OCI-LY7 (cell line): Measurements from ENCODE around the gene GNA12. TPM values are rescaled to one million over a fixed set of nuclear protein-coding genes. Genes with fewer than 3 reads are reported as not detected.

Experiments used
- BruUV-seq: library from RNA; stranded (reverse); fragments of 400-500 nt; replicated peaks from 2 replicates; lab custom pipeline; 2021; lab: Mats Ljungman, UMichigan
- CTCF ChIA-PET: fragments of 300-600 bp; sonication (Branson Sonifier 250); formaldehyde crosslinking; loops from one replicate; lab custom pipeline; 2022; ENCODE audit warnings: antibody characterized with exemption; ENCODE audit not compliant: unreplicated experiment; lab: Charles Lee
- POLR2A ChIA-PET: fragments of 300-600 bp; sonication (Branson Sonifier 250); formaldehyde crosslinking; loops from one replicate; lab custom pipeline; 2022; ENCODE audit warnings: antibody characterized with exemption; lab: Charles Lee
- DNase-seq: peaks from one replicate; pipeline ENCODE4 v3.0.0-alpha.2; 2015; ENCODE audit warnings: low spot score
- H2AFZ ChIP-seq: fragments of 200-600 bp; sonication (generic), shearing (Covaris generic); 2 replicates; pipeline ENCODE4 v1.6.1; 2014; ENCODE audit warnings: mild to moderate bottlenecking, antibody characterized with exemption, low read length, moderate library complexity
- H3K27ac ChIP-seq: fragments of 200-600 bp; sonication (generic); 2 replicates; pipeline ENCODE4 v1.5.1; 2014; ENCODE audit warnings: mixed run types, low read depth, mild to moderate bottlenecking, moderate library complexity, low read length, inconsistent platforms; ENCODE audit not compliant: poor library complexity, severe bottlenecking
- H3K36me3 ChIP-seq: fragments of 200-600 bp; sonication (generic); 2 replicates; pipeline ENCODE4 v1.6.1; 2014; ENCODE audit warnings: mild to moderate bottlenecking, antibody characterized with exemption, low read length, moderate library complexity, mixed read lengths; ENCODE audit not compliant: insufficient read depth
- H3K4me1 ChIP-seq: fragments of 200-600 bp; sonication (generic); 2 replicates; pipeline ENCODE4 v1.5.1; 2014; ENCODE audit warnings: mild to moderate bottlenecking, low read length; ENCODE audit not compliant: insufficient read depth, poor library complexity, severe bottlenecking
- H3K4me2 ChIP-seq: fragments of 200-600 bp; sonication (generic); 2 replicates; pipeline ENCODE4 v1.6.1; 2014; ENCODE audit warnings: mild to moderate bottlenecking, low read length
- H3K4me3 ChIP-seq: fragments of 200-600 bp; sonication (generic); 2 replicates; pipeline ENCODE4 v1.5.1; 2014; ENCODE audit warnings: mild to moderate bottlenecking, low read depth, low read length; ENCODE audit not compliant: poor library complexity, severe bottlenecking
- H3K79me2 ChIP-seq: fragments of 200-600 bp; sonication (generic); 2 replicates; pipeline ENCODE4 v1.6.1; 2016; ENCODE audit warnings: low read depth, mild to moderate bottlenecking, low read length, moderate library complexity, mixed read lengths; ENCODE audit not compliant: insufficient read depth
- H3K9me2 ChIP-seq: fragments of 200-600 bp; sonication (generic); 2 replicates; pipeline ENCODE4 v1.6.1; 2016; ENCODE audit warnings: mild to moderate bottlenecking, low read length, mixed read lengths; ENCODE audit not compliant: insufficient read depth
- H3K9me3 ChIP-seq: fragments of 200-600 bp; sonication (generic); 2 replicates; pipeline ENCODE4 v1.6.1; 2014; ENCODE audit warnings: mild to moderate bottlenecking, mixed run types, low read length, mixed read lengths
- H4K20me1 ChIP-seq: fragments of 200-600 bp; sonication (generic); 2 replicates; pipeline ENCODE4 v1.6.1; 2014; ENCODE audit warnings: mild to moderate bottlenecking, antibody characterized with exemption, low read length, moderate library complexity, mixed read lengths; ENCODE audit not compliant: insufficient read depth
- EZH2phosphoT487 ChIP-seq: fragments of 200-600 bp; sonication (generic); IDR thresholded peaks from 2 replicates; pipeline ENCODE4 v1.6.1; 2018; ENCODE audit warnings: low read depth, borderline replicate concordance, mild to moderate bottlenecking, mixed run types, antibody characterized with exemption, low read length, moderate library complexity, mixed read lengths
- intact Hi-C: fragments of 100-400 bp; cut with micrococcal nuclease; formaldehyde crosslinking; loops from one replicate; pipeline ENCODE4 v1.10.0; 2022; ENCODE audit not compliant: unreplicated experiment
- total RNA-seq, 2 experiments: library from RNA; depleted of rRNA in 1 of 2; stranded (reverse); fragments of >200 nt in 1 of 2; shearing (Covaris generic) in 1 of 2; gene quantifications; 2 replicates each; pipeline ENCODE4 v1.2.3, GENCODE V29; 2014 to 2022
- TF ChIP-seq, protein P1 (sequence below): fragments of 200-600 bp; sonication (generic); conservative IDR thresholded peaks from 2 replicates; pipeline ENCODE4 v1.5.1; 2014; ENCODE audit warnings: mild to moderate bottlenecking, antibody characterized with exemption, low read length, moderate library complexity, mixed read lengths

Gene GNA12
- total RNA-seq, 2 experiments from 2014 or later, result 10.3 to 35.9 TPM

DNA sequence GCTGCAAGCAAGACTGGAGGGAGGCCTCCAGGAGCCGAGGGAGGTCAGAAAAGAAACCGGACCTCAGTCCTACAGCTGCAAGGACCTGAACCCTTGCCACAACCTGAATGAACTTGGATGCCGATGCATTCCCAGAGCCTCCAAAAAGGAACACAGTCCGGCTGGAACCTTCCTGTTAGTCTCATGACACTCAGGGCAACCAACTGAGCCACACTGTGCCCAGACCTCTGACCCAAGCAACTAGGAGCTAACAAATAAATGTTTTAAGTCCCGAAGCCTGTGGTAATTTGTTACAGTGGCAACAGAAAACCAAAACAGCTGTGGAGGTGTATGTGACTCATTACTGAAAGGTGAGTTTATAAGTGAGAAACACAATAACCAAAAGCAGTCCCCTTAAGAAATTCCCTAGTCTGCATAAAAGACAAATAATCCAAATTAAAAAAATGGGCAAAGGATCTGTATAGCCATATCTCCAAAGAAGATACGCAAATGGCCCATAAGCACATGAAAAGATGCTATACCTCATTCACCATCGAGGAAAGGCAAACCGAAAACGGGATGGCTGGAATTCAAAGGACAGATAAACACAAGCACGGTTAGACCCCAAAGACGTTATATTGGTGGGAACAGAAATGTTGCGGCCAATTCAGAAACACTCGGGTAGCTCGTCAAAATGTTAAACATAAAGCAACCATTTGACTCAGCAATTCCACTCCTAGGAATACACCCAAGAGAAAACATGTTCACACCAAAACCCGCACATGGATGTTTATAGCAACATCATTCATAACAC is 24.8 kb downstream of the GNA12 start:
- POLR2A ChIA-PET, result interaction anchor here (0.6 to 1.6 kb wide), 3 partner anchors 23 to 68 kb away, joined by 3 to 4 read pairs (median 3); no protein-coding TSS in a partner anchor
- intact Hi-C loops, result no loop called here
- no peak overlapping the region for H2AFZ ChIP-seq
- H4K20me1 ChIP-seq, result no peaks in the 10 kb centered on the region
- no peak for DNase-seq
- CTCF ChIA-PET, result interaction anchor here (0.6 kb wide), 1 partner anchor 23 kb away, joined by 3 read pairs; no protein-coding TSS in a partner anchor
- TF ChIP-seq, protein P1, sequence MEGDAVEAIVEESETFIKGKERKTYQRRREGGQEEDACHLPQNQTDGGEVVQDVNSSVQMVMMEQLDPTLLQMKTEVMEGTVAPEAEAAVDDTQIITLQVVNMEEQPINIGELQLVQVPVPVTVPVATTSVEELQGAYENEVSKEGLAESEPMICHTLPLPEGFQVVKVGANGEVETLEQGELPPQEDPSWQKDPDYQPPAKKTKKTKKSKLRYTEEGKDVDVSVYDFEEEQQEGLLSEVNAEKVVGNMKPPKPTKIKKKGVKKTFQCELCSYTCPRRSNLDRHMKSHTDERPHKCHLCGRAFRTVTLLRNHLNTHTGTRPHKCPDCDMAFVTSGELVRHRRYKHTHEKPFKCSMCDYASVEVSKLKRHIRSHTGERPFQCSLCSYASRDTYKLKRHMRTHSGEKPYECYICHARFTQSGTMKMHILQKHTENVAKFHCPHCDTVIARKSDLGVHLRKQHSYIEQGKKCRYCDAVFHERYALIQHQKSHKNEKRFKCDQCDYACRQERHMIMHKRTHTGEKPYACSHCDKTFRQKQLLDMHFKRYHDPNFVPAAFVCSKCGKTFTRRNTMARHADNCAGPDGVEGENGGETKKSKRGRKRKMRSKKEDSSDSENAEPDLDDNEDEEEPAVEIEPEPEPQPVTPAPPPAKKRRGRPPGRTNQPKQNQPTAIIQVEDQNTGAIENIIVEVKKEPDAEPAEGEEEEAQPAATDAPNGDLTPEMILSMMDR, result no peak
- TF ChIP-seq EZH2phosphoT487, result no peak
- H3K36me3 ChIP-seq, result no peaks in the 10 kb centered on the region
- no peak overlapping the region for H3K4me2 ChIP-seq
- no peak overlapping the region for H3K27ac ChIP-seq
- H3K9me3 ChIP-seq, result no peaks in the 10 kb centered on the region
- H3K79me2 ChIP-seq, result peaks cover 66% of the 10 kb centered on the region
- no TSS peak for BruUV-seq
- no peaks in the 10 kb centered on the region for H3K9me2 ChIP-seq
- H3K4me1 ChIP-seq, result peaks cover 39% of the 10 kb centered on the region
- H3K4me3 ChIP-seq, result no peak overlapping the region

DNA sequence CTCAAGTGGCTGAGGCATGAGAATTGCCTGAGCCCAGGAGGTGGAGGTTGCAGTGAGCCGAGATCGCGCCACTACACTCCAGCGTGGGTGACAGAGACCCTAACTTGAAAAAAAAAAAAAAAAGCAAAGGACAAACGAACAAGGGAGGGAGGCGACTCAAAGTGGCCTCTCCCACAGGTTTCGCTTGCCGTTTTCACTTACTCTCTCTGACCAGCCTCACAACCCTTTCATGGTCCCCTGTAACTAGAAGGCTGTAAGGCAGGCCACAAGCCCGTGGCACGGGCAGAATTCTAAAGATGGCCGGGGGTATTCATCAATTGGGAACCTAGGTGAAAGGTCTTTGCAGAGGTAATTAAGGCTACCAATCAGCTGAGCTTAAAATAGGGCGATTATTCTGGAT is 25.5 kb downstream of the GNA12 start:
- Histone ChIP-seq H4K20me1 (no peaks in the 10 kb centered on the region), H3K36me3 (no peaks in the 10 kb centered on the region), H3K4me3 (no peak overlapping the region), H3K4me1 (peaks cover 32% of the 10 kb centered on the region), H3K9me3 (no peaks in the 10 kb centered on the region), H3K4me2 (no peak overlapping the region), H3K9me2 (no peaks in the 10 kb centered on the region), H3K27ac (no peak overlapping the region), H2AFZ (no peak overlapping the region), H3K79me2 (peaks cover 59% of the 10 kb centered on the region)
- BruUV-seq, result no TSS peak
- no peak for TF ChIP-seq EZH2phosphoT487
- TF ChIP-seq, protein P1, result no peak
- no peak for DNase-seq
- ChIA-PET CTCF (no interaction called here), POLR2A (interaction anchor here (0.6 to 0.7 kb wide), 2 partner anchors 33 to 53 kb away, joined by 3 read pairs; no protein-coding TSS in a partner anchor)
- intact Hi-C loops, result no loop called here

DNA sequence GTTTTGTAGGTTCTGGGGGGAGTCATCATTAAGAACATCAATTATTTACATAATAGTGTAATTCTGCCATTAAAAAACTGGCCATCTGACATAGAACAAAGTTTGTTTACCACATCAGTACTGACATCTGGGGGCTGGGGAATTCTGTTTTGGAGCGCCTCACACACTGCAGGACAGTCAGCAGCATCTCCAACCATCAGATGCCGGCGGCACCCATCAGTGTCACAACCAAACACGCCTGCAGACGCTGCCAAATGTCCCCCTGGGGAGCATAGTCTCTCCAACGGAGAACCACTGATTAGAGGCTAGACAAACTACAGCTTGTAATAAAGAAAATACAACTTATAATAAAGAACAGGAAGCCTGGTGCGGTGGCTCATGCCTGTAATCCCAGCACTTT is 26.0 kb downstream of the GNA12 start:
- no TSS peak for BruUV-seq
- Histone ChIP-seq H3K4me1 (peaks cover 27% of the 10 kb centered on the region), H3K9me3 (no peaks in the 10 kb centered on the region), H3K4me3 (no peak overlapping the region), H3K9me2 (no peaks in the 10 kb centered on the region), H2AFZ (no peak overlapping the region), H3K4me2 (no peak overlapping the region), H3K27ac (no peak overlapping the region), H3K36me3 (no peaks in the 10 kb centered on the region), H3K79me2 (peaks cover 54% of the 10 kb centered on the region), H4K20me1 (no peaks in the 10 kb centered on the region)
- POLR2A ChIA-PET, result interaction anchor here (0.7 kb wide), 1 partner anchor 33 kb away, joined by 3 read pairs; no protein-coding TSS in a partner anchor
- DNase-seq, result no peak
- intact Hi-C loops, result no loop called here
- no peak for TF ChIP-seq EZH2phosphoT487
- TF ChIP-seq, protein P1, result no peak
- CTCF ChIA-PET, result no interaction called here
